ENCODE data around the gene DKK3. TPM values are rescaled to one million over a fixed set of nuclear protein-coding genes. Genes with fewer than 3 reads are reported as not detected.

Gene DKK3
- polyA plus RNA-seq, 1 donor from 2014 or later, result 43.6 TPM

- no peaks in the 10 kb centered on the region for H3K27me3 ChIP-seq (ENCODE audit: insufficient read depth, low read depth, low read length)
- no peaks in the 10 kb centered on the region for H3K9me2 ChIP-seq (ENCODE audit: insufficient read depth, low read length)
- no peak overlapping the region for H3K4me2 ChIP-seq (ENCODE audit: low read length)
- no peaks in the 10 kb centered on the region for H3F3A ChIP-seq (ENCODE audit: insufficient read depth, low read length, poor library complexity, severe bottlenecking)
- no peak overlapping the region for H3K4me3 ChIP-seq (ENCODE audit: low read length)
- H3K27ac ChIP-seq (ENCODE audit: low read length), result no peak overlapping the region
- no peaks in the 10 kb centered on the region for H3K79me2 ChIP-seq (replicated peaks; ENCODE audit: insufficient read depth, low read length)
- H3K9me3 ChIP-seq (ENCODE audit: low read length), result no peaks in the 10 kb centered on the region
- H4K20me1 ChIP-seq (ENCODE audit: insufficient read depth), result no peaks in the 10 kb centered on the region
- no peak overlapping the region for H2AFZ ChIP-seq (ENCODE audit: low read depth, low read length)
- H3K9ac ChIP-seq (ENCODE audit: low read length), result no peak overlapping the region
- TF ChIP-seq EZH2 (IDR thresholded peaks at IDR 0.05; ENCODE audit: borderline replicate concordance, insufficient read depth, low read length, poor library complexity, severe bottlenecking), result no peak
- TF ChIP-seq MXI1 (conservative IDR thresholded peaks at IDR 0.05; ENCODE audit: poor library complexity, severe bottlenecking), result no peak
- no peak for TF ChIP-seq SMC3 (conservative IDR thresholded peaks at IDR 0.05; ENCODE audit: poor library complexity)
- no peak for TF ChIP-seq EP300 (conservative IDR thresholded peaks at IDR 0.05; ENCODE audit: poor library complexity, severe bottlenecking)
- TF ChIP-seq REST (IDR thresholded peaks at IDR 0.05; ENCODE audit: borderline replicate concordance), result no peak
- no peak for TF ChIP-seq POLR2AphosphoS5 (IDR thresholded peaks at IDR 0.05)
- TF ChIP-seq RAD21 (conservative IDR thresholded peaks at IDR 0.05), result no peak
- no peak for TF ChIP-seq CTCF (IDR thresholded peaks at IDR 0.05; ENCODE audit: poor library complexity, severe bottlenecking)
- no peak for TF ChIP-seq TAF1 (IDR thresholded peaks at IDR 0.05; ENCODE audit: low read depth)
- no peaks in the 10 kb centered on the region for H3K36me3 ChIP-seq (ENCODE audit: insufficient read depth, low read length)
Observed at GRCh38 chr11:11988099-11988651, 20.3 kb downstream of the DKK3 start.

- Histone ChIP-seq H3K4me2 (ENCODE audit: low read length) (no peak overlapping the region), H3K9me3 (ENCODE audit: low read length) (no peaks in the 10 kb centered on the region), H3K27ac (ENCODE audit: low read length) (no peak overlapping the region), H3K9ac (ENCODE audit: low read length) (no peak overlapping the region), H3K27me3 (ENCODE audit: insufficient read depth, low read depth, low read length) (no peaks in the 10 kb centered on the region), H3K4me3 (ENCODE audit: low read length) (no peak overlapping the region), H3K36me3 (ENCODE audit: insufficient read depth, low read length) (no peaks in the 10 kb centered on the region), H4K20me1 (ENCODE audit: insufficient read depth) (no peaks in the 10 kb centered on the region), H3K79me2 (replicated peaks; ENCODE audit: insufficient read depth, low read length) (no peaks in the 10 kb centered on the region), H3K9me2 (ENCODE audit: insufficient read depth, low read length) (no peaks in the 10 kb centered on the region), H2AFZ (ENCODE audit: low read depth, low read length) (no peak overlapping the region), H3F3A (ENCODE audit: insufficient read depth, low read length, poor library complexity, severe bottlenecking) (no peaks in the 10 kb centered on the region)
- TF ChIP-seq CTCF (IDR thresholded peaks at IDR 0.05; ENCODE audit: poor library complexity, severe bottlenecking), result no peak
- no peak for TF ChIP-seq SMC3 (conservative IDR thresholded peaks at IDR 0.05; ENCODE audit: poor library complexity)
- no peak for TF ChIP-seq TAF1 (IDR thresholded peaks at IDR 0.05; ENCODE audit: low read depth)
- TF ChIP-seq RAD21 (conservative IDR thresholded peaks at IDR 0.05), result no peak
Observed at GRCh38 chr11:11987503-11988022, 20.9 kb downstream of the DKK3 start.

All from neural cell (in vitro differentiated cells).